Upper lobe of left lung (tissue), 6 donors: ENCODE measurements around the gene ASCL5. TPM values are rescaled to one million over a fixed set of nuclear protein-coding genes. Genes with fewer than 3 reads are reported as not detected.

Experiments
- ATAC-seq, 2 donors: fragments of 200-7000 bp; cut with Tn5 transposase; one replicate each; pipeline ENCODE4 v1.9.1; 2022; ENCODE audit warnings: mild to moderate bottlenecking in 2 of 2, moderate library complexity in 2 of 2; ENCODE audit not compliant: low FRiP score in 2 of 2
- DNase-seq, 2 donors: peaks; one replicate each; pipeline ENCODE4 v3.0.0-alpha.2; 2019 to 2020
- H3K27ac ChIP-seq, 4 donors: fragments of 200-600 bp; sonication (generic); one replicate each; pipeline ENCODE4 v1.5.1; 2016 to 2019
- H3K27me3 ChIP-seq, 4 donors: fragments of 200-600 bp; sonication (generic); one replicate each; pipeline ENCODE4 v1.5.1; 2017 to 2019
- H3K36me3 ChIP-seq, 4 donors: fragments of 200-600 bp; sonication (generic); one replicate each; pipeline ENCODE4 v1.5.1; 2016 to 2019
- H3K4me1 ChIP-seq, 4 donors: fragments of 200-600 bp; sonication (generic); one replicate each; pipeline ENCODE4 v1.5.1; 2018 to 2019
- H3K4me3 ChIP-seq, 4 donors: fragments of 200-600 bp; sonication (generic); one replicate each; pipeline ENCODE4 v1.5.1; 2017 to 2019; ENCODE audit warnings: mild to moderate bottlenecking in 2 of 4, moderate library complexity in 1 of 4
- H3K9me3 ChIP-seq, 4 donors: fragments of 200-600 bp; sonication (generic); one replicate each; pipeline ENCODE4 v1.5.1; 2018 to 2019
- EP300 ChIP-seq, 4 donors: sonication (generic); formaldehyde crosslinking; IDR thresholded peaks; one replicate each; pipeline ENCODE4 v1.5.1; 2017; ENCODE audit warnings: antibody characterized with exemption in 4 of 4, control low read depth in 2 of 4
- POLR2A ChIP-seq, 4 donors: fragments of 450-650 bp; IDR thresholded peaks; one replicate each; pipeline ENCODE4 v1.5.1; 2016 to 2017; ENCODE audit warnings: antibody characterized with exemption in 4 of 4, mild to moderate bottlenecking in 2 of 4
- POLR2AphosphoS5 ChIP-seq, 2 donors: sonication (generic); formaldehyde crosslinking; IDR thresholded peaks; one replicate each; pipeline ENCODE4 v1.5.1; 2017; ENCODE audit warnings: antibody characterized with exemption in 2 of 2
- WGBS, 2 donors: methylation state at CpG; one replicate each; pipeline ENCODE4 v1.1.5; 2017 to 2018; 5-methylcytosine and 5-hydroxymethylcytosine counted together
- total RNA-seq, 6 donors: library from RNA; depleted of rRNA in 4 of 6; stranded (reverse); fragments of >200 nt in 4 of 6; gene quantifications; one replicate each; pipeline versions ENCODE4 v1.1.0 to v1.2.1, GENCODE V29; 2016 to 2021
- TF ChIP-seq, protein P1 (sequence below), 6 experiments: fragments of 450-650 bp in 4 of 6; fragments of 200-600 bp in 2 of 6; sonication (generic) in 2 of 6; IDR thresholded peaks; one replicate each; pipeline ENCODE4 v1.5.1; 2016 to 2019; ENCODE audit warnings: antibody characterized with exemption in 6 of 6
- donor health status: DM: no; HTN: no; CAD: no; lungs with moderate emphysema.
- donor health status: DM: no; HTN: yes; CAD: no; lungs with severe emphysema.

The ASCL5 gene
- total RNA-seq, 6 donors from 2014 or later: not detected

DNA sequence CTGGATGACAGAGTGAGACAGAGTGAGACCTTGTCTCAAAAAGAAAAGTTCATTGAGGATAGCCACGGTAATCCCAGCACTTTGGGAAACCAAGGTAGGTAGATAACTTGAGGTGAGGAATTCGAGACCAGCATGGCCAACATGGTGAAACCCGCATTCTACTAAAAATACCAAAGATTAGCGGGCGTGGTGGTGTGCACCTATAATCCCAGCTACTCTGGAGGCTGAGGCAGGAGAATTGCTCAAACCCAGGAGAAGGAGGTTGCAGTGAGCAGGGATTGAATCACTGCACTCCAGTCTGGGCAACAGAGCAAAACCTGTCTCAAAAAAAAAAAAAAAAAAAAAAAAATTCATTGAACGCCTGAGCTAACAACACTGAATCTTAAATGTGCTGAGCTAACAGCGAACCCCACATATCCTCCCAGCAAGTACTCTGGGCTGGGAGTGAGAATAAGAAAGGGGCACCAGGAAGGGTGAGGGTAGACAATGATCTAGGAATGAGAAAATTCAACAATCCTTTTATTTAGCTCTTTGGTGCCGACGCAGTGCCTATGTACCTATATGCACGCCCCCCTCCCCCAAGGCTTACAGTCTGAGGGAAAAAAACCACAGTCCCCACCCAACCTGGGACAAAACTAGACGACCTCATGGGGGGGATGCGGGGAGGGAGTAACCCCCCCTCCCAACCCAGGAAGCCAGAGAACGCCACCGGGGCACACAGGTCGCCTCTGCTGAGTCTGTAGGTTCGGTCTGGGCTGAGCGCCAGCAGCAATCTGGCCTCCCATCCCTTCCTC, 13.3 kb downstream of the ASCL5 start:
- WGBS, 2 donors: 40 to 48% methylated on average over 12 to 17 of the region's 17 CpGs
- Histone ChIP-seq H3K27me3 (peaks cover 0 to 9% (median 4%) of the 10 kb centered on the region in 4 donors), H3K27ac (no peak overlapping the region), H3K4me1 (peaks cover 0 to 23% (median 12%) of the 10 kb centered on the region in 4 donors), H3K9me3 (no peaks in the 10 kb centered on the region), H3K36me3 (no peaks in the 10 kb centered on the region), H3K4me3 (peak overlapping the region in 3 of 4 donors; percentile 38 to 63 (median 59))
- DNase-seq (no peak), ATAC-seq (no peak)
- TF ChIP-seq POLR2AphosphoS5 (IDR thresholded peaks at IDR 0.05): no peak
- no peak for TF ChIP-seq POLR2A (IDR thresholded peaks at IDR 0.05)
- TF ChIP-seq EP300 (IDR thresholded peaks at IDR 0.05): no peak
- TF ChIP-seq, protein P1, sequence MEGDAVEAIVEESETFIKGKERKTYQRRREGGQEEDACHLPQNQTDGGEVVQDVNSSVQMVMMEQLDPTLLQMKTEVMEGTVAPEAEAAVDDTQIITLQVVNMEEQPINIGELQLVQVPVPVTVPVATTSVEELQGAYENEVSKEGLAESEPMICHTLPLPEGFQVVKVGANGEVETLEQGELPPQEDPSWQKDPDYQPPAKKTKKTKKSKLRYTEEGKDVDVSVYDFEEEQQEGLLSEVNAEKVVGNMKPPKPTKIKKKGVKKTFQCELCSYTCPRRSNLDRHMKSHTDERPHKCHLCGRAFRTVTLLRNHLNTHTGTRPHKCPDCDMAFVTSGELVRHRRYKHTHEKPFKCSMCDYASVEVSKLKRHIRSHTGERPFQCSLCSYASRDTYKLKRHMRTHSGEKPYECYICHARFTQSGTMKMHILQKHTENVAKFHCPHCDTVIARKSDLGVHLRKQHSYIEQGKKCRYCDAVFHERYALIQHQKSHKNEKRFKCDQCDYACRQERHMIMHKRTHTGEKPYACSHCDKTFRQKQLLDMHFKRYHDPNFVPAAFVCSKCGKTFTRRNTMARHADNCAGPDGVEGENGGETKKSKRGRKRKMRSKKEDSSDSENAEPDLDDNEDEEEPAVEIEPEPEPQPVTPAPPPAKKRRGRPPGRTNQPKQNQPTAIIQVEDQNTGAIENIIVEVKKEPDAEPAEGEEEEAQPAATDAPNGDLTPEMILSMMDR (IDR thresholded peaks at IDR 0.05): no peak

GRCh38 chr1:201112926-201113325, 14.1 kb downstream of the ASCL5 start:
- WGBS, 2 donors: 86 to 98% methylated on average over 1 to 3 of the region's 3 CpGs
- Histone ChIP-seq H3K9me3 (no peaks in the 10 kb centered on the region), H3K27ac (no peak overlapping the region), H3K36me3 (no peaks in the 10 kb centered on the region), H3K4me1 (peaks cover 0 to 23% (median 12%) of the 10 kb centered on the region in 4 donors), H3K4me3 (no peak overlapping the region), H3K27me3 (peaks cover 0 to 9% (median 4%) of the 10 kb centered on the region in 4 donors)
- DNase-seq: no peak
- TF ChIP-seq EP300 (IDR thresholded peaks at IDR 0.05) (no peak), POLR2AphosphoS5 (IDR thresholded peaks at IDR 0.05) (no peak), POLR2A (IDR thresholded peaks at IDR 0.05) (no peak)
- TF ChIP-seq, protein P1 (IDR thresholded peaks at IDR 0.05): no peak
- no peak for ATAC-seq

DNA sequence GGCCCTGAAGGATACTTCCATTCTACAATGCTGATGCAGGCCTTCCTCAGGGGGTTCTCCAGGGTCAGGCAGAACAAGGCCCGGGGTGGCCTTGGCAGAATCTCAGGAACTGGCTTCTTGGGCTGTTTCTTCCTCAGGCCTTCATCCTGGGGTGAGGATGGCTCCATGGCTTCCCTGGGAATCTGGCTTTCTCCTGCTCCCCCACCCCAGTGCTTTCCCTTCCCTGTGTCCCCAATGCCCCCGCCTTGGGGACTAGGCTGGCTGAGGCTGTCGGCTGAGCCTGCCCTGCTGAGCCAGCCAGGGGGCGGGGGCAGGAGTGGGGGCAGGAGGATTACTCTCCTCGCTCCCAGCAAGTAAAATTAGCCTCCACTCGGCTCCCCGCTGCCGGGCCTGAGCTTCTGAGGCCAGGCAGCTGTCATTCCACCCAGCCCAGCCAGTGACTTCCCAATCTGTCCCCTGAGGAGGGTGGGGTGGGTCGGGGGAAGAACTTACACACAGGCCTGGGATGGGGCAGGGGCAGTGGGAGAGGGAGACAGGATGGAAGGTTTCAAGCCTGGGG, 14.7 kb downstream of the ASCL5 start, which contains the start of gene CACNA1S:
TSS of gene CACNA1S (minus strand) at position 254 of the 559 bp plus-strand sequence. CDS start at position 167, 87 bp downstream.
- no peaks in the 10 kb centered on the region for H3K36me3 ChIP-seq
- ATAC-seq (no peak), DNase-seq (no peak)
- TF ChIP-seq EP300 (IDR thresholded peaks at IDR 0.05) (no peak), POLR2AphosphoS5 (IDR thresholded peaks at IDR 0.05) (no peak), POLR2A (IDR thresholded peaks at IDR 0.05) (no peak)
- TF ChIP-seq, protein P1 (IDR thresholded peaks at IDR 0.05): no peak
- 80 to 81% methylated on average over 2 to 9 of the region's 9 CpGs for WGBS, 2 donors
- H3K4me3 ChIP-seq: no peak within 1 kb of the TSS
- no peaks in the 10 kb centered on the region for H3K9me3 ChIP-seq
- H3K27ac ChIP-seq: no peak within 1 kb of the TSS
- peaks cover 0 to 9% (median 4%) of the 10 kb centered on the region in 4 donors for H3K27me3 ChIP-seq
- peaks cover 0 to 23% (median 12%) of the 10 kb centered on the region in 4 donors for H3K4me1 ChIP-seq

DNA sequence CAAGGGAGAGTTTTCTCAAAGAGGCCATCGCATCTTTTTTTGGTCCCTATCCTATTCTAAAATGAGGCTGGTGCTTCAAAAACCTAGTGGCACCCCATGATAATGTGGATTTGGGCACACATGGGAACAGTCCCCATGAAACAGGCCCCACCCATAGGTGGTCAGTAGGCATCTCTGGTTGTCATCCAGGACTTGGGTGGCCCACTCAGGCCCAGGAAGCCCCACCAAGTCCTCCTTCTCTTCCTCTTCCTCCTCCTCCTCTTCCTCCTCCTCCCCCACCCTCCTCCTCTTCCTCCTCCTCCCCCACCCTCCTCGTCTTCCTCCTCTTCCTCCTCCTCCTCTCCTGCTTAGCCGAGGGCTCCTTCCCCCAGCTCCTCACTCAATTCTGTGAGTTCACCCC, 15.3 kb downstream of the ASCL5 start:
- Histone ChIP-seq H3K4me1 (peaks cover 0 to 23% (median 12%) of the 10 kb centered on the region in 4 donors), H3K27me3 (peaks cover 0 to 9% (median 4%) of the 10 kb centered on the region in 4 donors), H3K9me3 (no peaks in the 10 kb centered on the region), H3K36me3 (no peaks in the 10 kb centered on the region), H3K27ac (no peak overlapping the region), H3K4me3 (no peak overlapping the region)
- DNase-seq (no peak), ATAC-seq (no peak)
- WGBS, 2 donors: 69 to 76% methylated on average over 3 of the region's 3 CpGs
- no peak for TF ChIP-seq POLR2A (IDR thresholded peaks at IDR 0.05)
- no peak for TF ChIP-seq EP300 (IDR thresholded peaks at IDR 0.05)
- TF ChIP-seq, protein P1 (IDR thresholded peaks at IDR 0.05): no peak
- no peak for TF ChIP-seq POLR2AphosphoS5 (IDR thresholded peaks at IDR 0.05)
